A673 (cell line): ENCODE results near the gene FCRL1.

Experiments
- EZH2 ChIP-seq: fragments of 200-600 bp; sonication (generic); IDR thresholded peaks from 2 replicates; pipeline ENCODE4 v1.6.1; 2017; ENCODE audit warnings: borderline replicate concordance, low read depth, mild to moderate bottlenecking, mixed read lengths, antibody characterized with exemption, low read length; ENCODE audit not compliant: poor library complexity, severe bottlenecking
- TF ChIP-seq, protein P1 (sequence below): fragments of 300-800, 200-600 bp; sonication (generic); conservative IDR thresholded peaks from 2 replicates; pipeline ENCODE4 v1.5.1; 2017; ENCODE audit warnings: low read depth, mild to moderate bottlenecking, antibody characterized with exemption, low read length, moderate library complexity, mixed read lengths

DNA sequence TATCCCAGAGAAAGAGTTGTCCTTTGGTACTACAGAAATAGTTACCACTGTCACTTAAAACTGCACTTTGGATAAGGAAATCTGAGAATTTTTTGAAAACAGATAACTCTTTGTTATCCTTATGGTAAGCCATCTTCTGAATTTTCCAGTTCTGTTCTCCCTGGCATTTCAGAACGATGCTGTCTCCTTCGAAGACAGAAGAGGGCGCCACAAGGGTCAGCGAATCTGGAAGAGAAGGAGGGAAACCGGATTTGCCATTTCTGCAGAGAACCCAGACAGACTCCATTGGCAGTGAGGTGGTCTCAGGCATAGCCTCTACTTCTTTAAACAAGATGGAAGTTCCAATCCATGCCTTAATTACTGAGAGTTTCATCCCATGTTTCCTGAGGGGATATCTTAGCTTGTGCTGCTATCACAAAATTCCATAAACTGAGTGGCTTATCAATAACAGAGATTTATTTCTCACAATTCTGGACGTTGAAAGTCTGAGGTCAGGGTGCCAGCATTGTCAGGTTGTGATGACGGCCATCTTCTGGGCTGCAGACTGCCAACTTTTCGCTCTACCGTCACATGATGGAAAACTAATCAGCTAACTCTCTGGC lies 49.4 kb downstream of the FCRL1 start:
- TF ChIP-seq, protein P1, sequence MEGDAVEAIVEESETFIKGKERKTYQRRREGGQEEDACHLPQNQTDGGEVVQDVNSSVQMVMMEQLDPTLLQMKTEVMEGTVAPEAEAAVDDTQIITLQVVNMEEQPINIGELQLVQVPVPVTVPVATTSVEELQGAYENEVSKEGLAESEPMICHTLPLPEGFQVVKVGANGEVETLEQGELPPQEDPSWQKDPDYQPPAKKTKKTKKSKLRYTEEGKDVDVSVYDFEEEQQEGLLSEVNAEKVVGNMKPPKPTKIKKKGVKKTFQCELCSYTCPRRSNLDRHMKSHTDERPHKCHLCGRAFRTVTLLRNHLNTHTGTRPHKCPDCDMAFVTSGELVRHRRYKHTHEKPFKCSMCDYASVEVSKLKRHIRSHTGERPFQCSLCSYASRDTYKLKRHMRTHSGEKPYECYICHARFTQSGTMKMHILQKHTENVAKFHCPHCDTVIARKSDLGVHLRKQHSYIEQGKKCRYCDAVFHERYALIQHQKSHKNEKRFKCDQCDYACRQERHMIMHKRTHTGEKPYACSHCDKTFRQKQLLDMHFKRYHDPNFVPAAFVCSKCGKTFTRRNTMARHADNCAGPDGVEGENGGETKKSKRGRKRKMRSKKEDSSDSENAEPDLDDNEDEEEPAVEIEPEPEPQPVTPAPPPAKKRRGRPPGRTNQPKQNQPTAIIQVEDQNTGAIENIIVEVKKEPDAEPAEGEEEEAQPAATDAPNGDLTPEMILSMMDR, result peak; percentile 68
- TF ChIP-seq EZH2, result no peak
